Naive thymus-derived CD8-positive, alpha-beta T cell (primary cell): ENCODE data around the gene PTMS. TPM values are rescaled to one million over a fixed set of nuclear protein-coding genes. Genes with fewer than 3 reads are reported as not detected.

ENCODE experiments used
- ATAC-seq, 2 donors: fragments of 150-1000 bp; cut with Tn5 transposase in 1 of 2; sonication (Bioruptor Pico), chemical (Tn5 transposase) in 1 of 2; 1 replicate in 1 of 2; 2 replicates in 1 of 2; pipeline ENCODE4 v1.10.0; 2021; ENCODE audit warnings: mild to moderate bottlenecking in 2 of 2, moderate library complexity in 2 of 2
- POLR2A ChIA-PET: fragments of 350-600 bp; sonication (Branson Sonifier 250); formaldehyde crosslinking; loops from one replicate; lab custom pipeline; 2021; ENCODE audit warnings: antibody characterized with exemption; lab: Charles Lee
- DNase-seq, 10 donors: peaks; one replicate each; pipeline versions ENCODE4 v3.0.0 to v3.0.0-alpha.2; 2020 to 2022
- H3K27ac Mint-ChIP-seq, 10 donors: one replicate each; pipeline ENCODE4 v1.8.0; 2020 to 2022; ENCODE audit warnings: mild to moderate bottlenecking in 10 of 10, mixed read lengths in 10 of 10, moderate library complexity in 4 of 10, inconsistent platforms in 1 of 10
- H3K27me3 Mint-ChIP-seq, 5 donors: one replicate each; pipeline ENCODE4 v1.8.0; 2021 to 2022; ENCODE audit warnings: mixed read lengths in 5 of 5
- H3K36me3 Mint-ChIP-seq, 3 donors: one replicate each; pipeline ENCODE4 v1.8.0; 2020 to 2022; ENCODE audit warnings: mixed read lengths in 3 of 3, mild to moderate bottlenecking in 2 of 3, inconsistent platforms in 1 of 3
- H3K4me1 Mint-ChIP-seq, 4 donors: one replicate each; pipeline ENCODE4 v1.8.0; 2021 to 2022; ENCODE audit warnings: mixed read lengths in 4 of 4
- H3K4me3 Mint-ChIP-seq, 10 donors: one replicate each; pipeline ENCODE4 v1.8.0; 2020 to 2022; ENCODE audit warnings: mild to moderate bottlenecking in 10 of 10, mixed read lengths in 10 of 10, moderate library complexity in 6 of 10, inconsistent platforms in 1 of 10
- H3K9me3 Mint-ChIP-seq, 9 donors: one replicate each; pipeline ENCODE4 v1.8.0; 2020 to 2022; ENCODE audit warnings: mixed read lengths in 9 of 9, mild to moderate bottlenecking in 3 of 9, inconsistent platforms in 1 of 9, moderate library complexity in 1 of 9
- polyA plus RNA-seq, 3 donors: library from polyadenylated mRNA; unstranded; fragments of 300-500 nt; fragmentation: Illumina TruSeq; gene quantifications; one replicate each; pipeline ENCODE4 v1.2.3, GENCODE V29; 2021
- total RNA-seq, 8 experiments: library from RNA in 2 of 8; stranded (reverse) in 2 of 8; gene quantifications; one replicate each; pipeline ENCODE4 v1.2.3 and lab custom pipeline; 2021 to 2026

The PTMS gene, protein sequence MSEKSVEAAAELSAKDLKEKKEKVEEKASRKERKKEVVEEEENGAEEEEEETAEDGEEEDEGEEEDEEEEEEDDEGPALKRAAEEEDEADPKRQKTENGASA
- under 1 TPM in 1 of 2 experiments, not detected in 1; 0.55 TPM for total RNA-seq
- polyA plus RNA-seq = 1 to 10 TPM in 1 of 3 donors, not detected in 2; 4.8 TPM
- total RNA-seq (lab: John Stamatoyannopoulos, UW) = 0 to 0.49 (median 0.23) reads per million in 6 experiments

DNA sequence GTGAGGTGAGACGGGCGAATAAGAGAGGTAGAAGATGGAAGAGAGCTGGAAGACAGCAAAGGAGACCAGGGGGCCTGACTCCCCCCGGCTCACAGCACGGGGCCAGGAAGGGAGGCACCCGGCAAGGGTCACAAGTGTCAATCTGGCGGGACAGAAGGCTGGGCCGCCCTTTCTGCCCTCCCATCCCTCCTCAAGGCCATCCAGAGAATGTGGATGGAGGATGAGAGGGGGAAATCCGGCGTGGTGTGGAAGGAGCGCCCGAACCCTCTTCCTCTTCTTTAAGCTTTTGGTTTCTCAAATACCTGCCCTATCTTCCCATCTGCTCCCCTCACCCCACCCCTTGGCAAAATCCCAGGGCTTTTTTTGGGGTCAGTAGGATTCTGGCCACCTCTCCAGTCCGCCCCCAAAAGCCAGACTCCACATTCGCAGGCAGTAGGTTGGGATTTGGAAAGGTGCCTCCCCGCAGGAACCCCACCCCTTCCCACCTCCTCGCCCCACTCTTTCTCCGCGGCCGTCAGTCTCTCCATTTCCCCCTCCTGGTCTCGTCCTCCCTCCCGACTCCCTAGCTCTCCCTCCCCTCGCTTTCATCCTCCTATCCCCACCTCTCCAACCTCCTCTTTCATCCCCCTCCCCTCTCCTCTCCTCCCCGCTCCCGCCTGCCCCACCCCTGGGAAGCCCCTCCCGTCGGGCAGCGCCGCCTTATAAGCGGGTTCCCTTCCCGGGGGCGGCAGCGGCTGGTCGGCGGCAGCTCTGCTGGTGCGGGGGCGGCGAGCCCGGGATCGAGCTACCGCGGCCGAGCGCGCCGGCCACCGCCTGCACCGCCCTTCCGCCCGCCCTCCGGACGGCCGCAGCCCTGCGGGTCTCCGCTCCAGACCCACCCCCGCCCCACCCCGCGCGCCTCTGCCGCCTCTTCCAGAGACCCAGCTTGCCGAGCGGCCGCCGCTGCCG is at the start of gene PTMS:
PTMS (plus strand) TSS at position 730 of the 948 bp plus-strand sequence. CDS start 343 bp downstream, outside the sequence.
- no peaks in the 10 kb centered on the region for H3K9me3 Mint-ChIP-seq
- ATAC-seq = peak in 1 of 2 donors; percentile 14
- peak in 1 of 10 donors; percentile 58 for DNase-seq
- H3K27me3 Mint-ChIP-seq = peaks cover 22 to 64% (median 58%) of the 10 kb centered on the region in 5 donors
- peak within 1 kb of the TSS; percentile 75 to 90 (median 88) for H3K4me3 Mint-ChIP-seq
- H3K36me3 Mint-ChIP-seq = peaks cover 0 to 3% (median 0%) of the 10 kb centered on the region in 3 donors
- peak within 1 kb of the TSS in 6 of 10 donors; percentile 27 to 73 (median 46) for H3K27ac Mint-ChIP-seq
- POLR2A ChIA-PET = interaction anchor here (1.2 to 2.5 kb wide), 7 partner anchors 12 to 106 kb away, joined by 3 to 15 read pairs (median 5); partner anchors contain the start of genes COPS7A, GPR162, MLF2 and ZNF384
- H3K4me1 Mint-ChIP-seq = peaks cover 17 to 35% (median 28%) of the 10 kb centered on the region in 4 donors

DNA sequence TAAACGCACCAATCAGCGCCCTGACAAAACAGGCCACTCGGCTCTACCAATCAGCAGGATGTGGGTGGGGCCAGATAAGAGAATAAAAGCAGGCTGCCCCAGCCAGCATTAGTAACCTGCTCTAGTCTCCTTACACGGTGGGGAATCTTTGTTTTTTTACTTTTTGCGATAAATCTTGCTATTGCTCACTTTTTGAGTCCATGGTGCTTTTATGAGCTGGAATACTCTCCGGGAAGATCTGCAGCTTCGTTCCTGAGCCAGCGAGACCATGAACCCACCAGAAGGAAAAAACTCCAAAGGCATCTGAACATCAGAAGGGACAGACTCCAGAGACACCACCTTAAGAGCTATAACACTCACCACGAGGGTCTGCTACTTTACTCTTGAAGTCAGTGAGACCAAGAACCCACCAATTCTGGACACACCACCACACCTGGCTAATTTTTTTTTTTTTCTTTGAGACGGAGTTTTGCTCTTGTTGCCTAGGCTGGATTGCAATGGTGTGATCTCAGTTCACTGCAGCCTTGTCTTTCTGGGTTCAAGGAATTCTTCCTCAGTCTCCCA is 49.2 kb upstream of the PTMS start:
- no peak for DNase-seq
- no peaks in the 10 kb centered on the region for H3K36me3 Mint-ChIP-seq
- ATAC-seq = no peak
- no peaks in the 10 kb centered on the region for H3K9me3 Mint-ChIP-seq
- no peak overlapping the region for H3K4me3 Mint-ChIP-seq
- H3K27me3 Mint-ChIP-seq = peaks cover 0 to 7% (median 3%) of the 10 kb centered on the region in 5 donors
- H3K27ac Mint-ChIP-seq = no peak overlapping the region
- POLR2A ChIA-PET = interaction anchor here (0.7 kb wide), 1 partner anchor 69 kb away, joined by 3 read pairs; no protein-coding TSS in a partner anchor
- peaks cover 0 to 2% (median 0%) of the 10 kb centered on the region in 4 donors for H3K4me1 Mint-ChIP-seq

DNA sequence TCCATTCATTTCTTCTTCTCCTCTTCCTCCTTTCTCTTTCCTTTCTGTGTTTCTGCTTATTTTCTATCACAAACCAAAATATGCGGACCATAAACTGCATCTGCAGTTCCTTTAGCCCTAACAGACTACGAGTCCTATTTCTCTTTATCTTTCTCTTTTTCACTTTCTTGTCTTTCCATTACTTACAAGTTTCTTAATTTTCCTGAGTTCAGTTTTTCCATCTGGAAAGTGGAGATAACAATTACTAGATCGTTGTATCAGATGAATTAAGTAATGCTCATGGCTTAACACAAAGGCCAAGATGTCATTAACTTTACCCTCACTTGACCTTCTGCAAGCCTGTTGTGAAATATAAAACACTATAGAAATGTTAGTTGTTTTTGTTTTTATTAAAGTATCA is 43.3 kb upstream of the PTMS start:
- Mint-ChIP-seq H3K27me3 (peaks cover 0 to under 1% (median 0%) of the 10 kb centered on the region in 5 donors), H3K4me1 (peaks cover 19 to 32% (median 24%) of the 10 kb centered on the region in 4 donors), H3K36me3 (peaks cover 0 to 10% (median 4%) of the 10 kb centered on the region in 3 donors), H3K4me3 (peak overlapping the region in 4 of 10 donors; percentile 3 to 97 (median 22)), H3K9me3 (peaks cover 0 to 3% (median 0%) of the 10 kb centered on the region in 9 donors), H3K27ac (peak overlapping the region in 4 of 10 donors; percentile 54 to 94 (median 84))
- DNase-seq = no peak
- POLR2A ChIA-PET = interaction anchor here (1.1 to 5.4 kb wide), 9 partner anchors 10 to 129 kb away, joined by 3 to 142 read pairs (median 8); partner anchors contain the start of genes CDCA3, ING4, USP5 and ZNF384
- no peak for ATAC-seq

DNA sequence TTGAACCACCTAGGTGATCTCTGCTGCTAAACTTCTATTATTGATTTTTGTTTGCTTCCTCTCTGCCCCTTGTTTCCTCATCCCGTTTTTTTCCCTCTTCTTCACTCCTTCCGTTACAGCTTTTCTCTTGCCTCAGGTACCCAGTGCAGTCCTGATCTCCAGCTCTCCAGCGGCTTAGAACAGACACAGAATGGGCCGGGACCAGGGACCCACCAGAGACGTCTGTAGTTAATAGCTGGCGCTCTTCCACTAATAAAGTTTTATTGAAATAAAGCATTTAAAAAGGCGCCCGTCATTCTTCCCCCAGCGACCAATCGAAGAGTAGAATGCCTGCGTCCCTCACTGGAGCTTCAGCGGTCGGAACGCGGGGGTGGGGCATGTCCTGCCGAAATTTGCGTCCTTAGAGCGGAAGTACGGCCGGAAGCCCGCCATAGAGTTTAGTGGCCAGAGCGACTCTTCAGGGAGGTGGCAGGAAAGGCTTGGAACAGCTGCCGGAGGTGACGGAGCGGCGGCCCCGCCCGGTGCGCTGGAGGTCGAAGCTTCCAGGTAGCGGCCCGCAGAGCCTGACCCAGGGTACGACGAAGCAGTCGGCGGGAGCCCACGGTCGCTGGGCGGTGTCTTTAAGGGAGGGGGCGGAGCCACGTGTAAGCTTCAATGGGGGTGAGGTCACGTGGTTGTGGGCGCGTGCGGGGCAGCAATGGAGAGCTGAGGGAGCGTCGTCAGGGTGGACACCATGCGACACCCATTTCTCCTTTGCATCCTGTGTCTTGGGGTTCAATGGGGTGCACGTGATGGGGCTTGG is 42.4 kb upstream of the PTMS start, which contains the start of gene COPS7A:
COPS7A (plus strand) TSS at position 440 of the 802 bp plus-strand sequence. CDS start 611 bp downstream, outside the sequence.
- Mint-ChIP-seq H3K27ac (peak within 1 kb of the TSS; percentile 92 to 98 (median 96)), H3K4me1 (peaks cover 19 to 32% (median 24%) of the 10 kb centered on the region in 4 donors), H3K9me3 (peaks cover 0 to 3% (median 0%) of the 10 kb centered on the region in 9 donors), H3K36me3 (peaks cover 0 to 18% (median 8%) of the 10 kb centered on the region in 3 donors), H3K27me3 (no peaks in the 10 kb centered on the region), H3K4me3 (peak within 1 kb of the TSS; percentile 74 to 99 (median 93))
- ATAC-seq = peak; percentile 85 to 90
- POLR2A ChIA-PET = interaction anchor here (0.5 to 5.4 kb wide), 32 partner anchors 9 to 502 kb away, joined by 3 to 142 read pairs (median 6); partner anchors contain the start of genes C12orf57, CDCA3, GAPDH and ING4
- DNase-seq = peak; percentile 73 to 98 (median 92)

DNA sequence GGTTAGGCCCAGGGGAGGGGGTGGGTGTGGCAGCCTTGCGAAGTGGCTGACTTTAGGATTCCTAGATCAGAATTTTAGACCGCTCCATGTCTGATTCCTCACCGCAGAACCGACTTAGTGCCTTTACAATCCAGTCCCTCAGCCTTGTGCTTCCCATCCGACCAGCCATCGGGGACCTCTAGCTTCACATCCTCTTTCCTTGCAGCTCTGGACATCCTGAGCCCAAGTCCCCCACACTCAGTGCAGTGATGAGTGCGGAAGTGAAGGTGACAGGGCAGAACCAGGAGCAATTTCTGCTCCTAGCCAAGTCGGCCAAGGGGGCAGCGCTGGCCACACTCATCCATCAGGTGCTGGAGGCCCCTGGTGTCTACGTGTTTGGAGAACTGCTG is 41.8 kb upstream of the PTMS start:
- H3K36me3 Mint-ChIP-seq = peaks cover 0 to 24% (median 12%) of the 10 kb centered on the region in 3 donors
- POLR2A ChIA-PET = interaction anchor here (0.6 to 5.4 kb wide), 27 partner anchors 10 to 503 kb away, joined by 3 to 142 read pairs (median 6); partner anchors contain the start of genes C12orf57, CDCA3, GAPDH and ING4
- no peaks in the 10 kb centered on the region for H3K27me3 Mint-ChIP-seq
- DNase-seq (no peak), ATAC-seq (peak; percentile 17)
- H3K4me3 Mint-ChIP-seq = peak overlapping the region; percentile 74 to 99 (median 93)
- H3K9me3 Mint-ChIP-seq = peaks cover 0 to 3% (median 0%) of the 10 kb centered on the region in 9 donors
- peak overlapping the region; percentile 92 to 98 (median 96) for H3K27ac Mint-ChIP-seq
- H3K4me1 Mint-ChIP-seq = peaks cover 19 to 32% (median 24%) of the 10 kb centered on the region in 4 donors

DNA sequence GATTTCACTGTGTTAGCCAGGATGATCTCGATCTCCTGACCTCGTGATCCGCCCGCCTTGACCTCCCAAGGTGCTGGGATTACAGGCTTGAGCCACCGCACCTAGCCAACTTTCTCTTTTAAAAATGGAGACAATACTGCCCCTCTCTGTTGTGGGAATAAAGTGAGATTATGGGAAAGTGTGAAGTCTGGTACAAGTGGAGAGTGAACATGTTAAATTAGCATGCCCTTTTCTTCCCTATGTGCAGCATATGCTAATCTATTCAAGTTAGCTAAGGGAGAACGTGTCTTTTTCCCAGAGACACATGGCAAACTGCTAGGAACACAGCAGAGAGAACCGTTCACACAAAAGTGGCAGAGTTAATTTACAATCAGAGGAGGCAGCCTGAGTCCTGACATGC is 40.8 kb upstream of the PTMS start:
- POLR2A ChIA-PET = interaction anchor here (1.0 to 5.4 kb wide), 5 partner anchors 16 to 127 kb away, joined by 6 to 142 read pairs (median 17); partner anchors contain the start of genes CDCA3, MLF2, USP5 and ZNF384
- Mint-ChIP-seq H3K9me3 (peaks cover 0 to 3% (median 0%) of the 10 kb centered on the region in 9 donors), H3K4me1 (peaks cover 19 to 35% (median 24%) of the 10 kb centered on the region in 4 donors), H3K27me3 (no peaks in the 10 kb centered on the region), H3K4me3 (peak overlapping the region in 7 of 10 donors; percentile 19 to 99 (median 55)), H3K27ac (peak overlapping the region in 6 of 10 donors; percentile 18 to 96 (median 61)), H3K36me3 (peaks cover 0 to 34% (median 22%) of the 10 kb centered on the region in 3 donors)
- ATAC-seq = no peak
- no peak for DNase-seq

DNA sequence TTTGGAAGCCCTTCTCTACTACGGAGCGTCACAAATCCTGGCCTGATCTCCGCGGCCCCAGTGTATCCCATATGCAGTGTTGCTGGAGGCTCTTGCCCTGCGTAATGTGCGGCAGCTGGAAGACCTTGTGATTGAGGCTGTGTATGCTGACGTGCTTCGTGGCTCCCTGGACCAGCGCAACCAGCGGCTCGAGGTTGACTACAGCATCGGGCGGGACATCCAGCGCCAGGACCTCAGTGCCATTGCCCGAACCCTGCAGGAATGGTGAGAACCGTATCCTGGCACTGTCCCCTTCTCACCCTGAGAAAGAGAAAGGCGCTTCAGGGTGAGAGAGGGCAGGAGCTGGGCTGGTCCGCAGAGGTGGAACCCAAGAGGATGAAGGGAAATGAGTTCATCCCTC is 37.0 kb upstream of the PTMS start:
- no peak for DNase-seq
- ATAC-seq = no peak
- peaks cover 0 to 65% (median 28%) of the 10 kb centered on the region in 3 donors for H3K36me3 Mint-ChIP-seq
- POLR2A ChIA-PET = interaction anchor here (0.6 to 0.7 kb wide), 2 partner anchors 11 to 40 kb away, joined by 5 read pairs; partner anchors contain the start of gene ZNF384
- no peaks in the 10 kb centered on the region for H3K27me3 Mint-ChIP-seq
- H3K4me3 Mint-ChIP-seq = no peak overlapping the region
- peaks cover 11 to 25% (median 12%) of the 10 kb centered on the region in 4 donors for H3K4me1 Mint-ChIP-seq
- H3K9me3 Mint-ChIP-seq = no peaks in the 10 kb centered on the region
- H3K27ac Mint-ChIP-seq = no peak overlapping the region

DNA sequence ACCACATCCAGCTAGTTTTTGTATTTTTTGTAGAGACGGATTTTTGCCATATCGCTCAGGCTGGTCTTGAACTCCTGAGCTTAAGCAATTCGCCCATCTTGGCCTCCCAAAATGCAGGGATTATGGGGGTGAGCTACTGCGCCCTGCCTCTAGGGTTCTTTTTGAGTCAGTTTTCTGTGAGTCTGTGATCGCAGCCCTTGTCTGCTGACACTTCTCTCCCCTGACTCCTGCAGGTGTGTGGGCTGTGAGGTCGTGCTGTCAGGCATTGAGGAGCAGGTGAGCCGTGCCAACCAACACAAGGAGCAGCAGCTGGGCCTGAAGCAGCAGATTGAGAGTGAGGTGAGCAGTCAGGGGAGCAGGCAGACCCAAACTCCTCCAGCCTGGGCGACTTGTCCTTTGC is 36.0 kb upstream of the PTMS start:
- Mint-ChIP-seq H3K36me3 (peaks cover 0 to 72% (median 28%) of the 10 kb centered on the region in 3 donors), H3K27ac (peak overlapping the region in 1 of 10 donors; percentile 27), H3K9me3 (no peaks in the 10 kb centered on the region), H3K4me3 (no peak overlapping the region), H3K4me1 (peaks cover 6 to 16% (median 7%) of the 10 kb centered on the region in 4 donors), H3K27me3 (no peaks in the 10 kb centered on the region)
- DNase-seq (no peak), ATAC-seq (no peak)
- POLR2A ChIA-PET = interaction anchor here (0.7 to 1.5 kb wide), 3 partner anchors 23 to 41 kb away, joined by 3 to 5 read pairs (median 4); partner anchors contain the start of genes MLF2 and ZNF384

DNA sequence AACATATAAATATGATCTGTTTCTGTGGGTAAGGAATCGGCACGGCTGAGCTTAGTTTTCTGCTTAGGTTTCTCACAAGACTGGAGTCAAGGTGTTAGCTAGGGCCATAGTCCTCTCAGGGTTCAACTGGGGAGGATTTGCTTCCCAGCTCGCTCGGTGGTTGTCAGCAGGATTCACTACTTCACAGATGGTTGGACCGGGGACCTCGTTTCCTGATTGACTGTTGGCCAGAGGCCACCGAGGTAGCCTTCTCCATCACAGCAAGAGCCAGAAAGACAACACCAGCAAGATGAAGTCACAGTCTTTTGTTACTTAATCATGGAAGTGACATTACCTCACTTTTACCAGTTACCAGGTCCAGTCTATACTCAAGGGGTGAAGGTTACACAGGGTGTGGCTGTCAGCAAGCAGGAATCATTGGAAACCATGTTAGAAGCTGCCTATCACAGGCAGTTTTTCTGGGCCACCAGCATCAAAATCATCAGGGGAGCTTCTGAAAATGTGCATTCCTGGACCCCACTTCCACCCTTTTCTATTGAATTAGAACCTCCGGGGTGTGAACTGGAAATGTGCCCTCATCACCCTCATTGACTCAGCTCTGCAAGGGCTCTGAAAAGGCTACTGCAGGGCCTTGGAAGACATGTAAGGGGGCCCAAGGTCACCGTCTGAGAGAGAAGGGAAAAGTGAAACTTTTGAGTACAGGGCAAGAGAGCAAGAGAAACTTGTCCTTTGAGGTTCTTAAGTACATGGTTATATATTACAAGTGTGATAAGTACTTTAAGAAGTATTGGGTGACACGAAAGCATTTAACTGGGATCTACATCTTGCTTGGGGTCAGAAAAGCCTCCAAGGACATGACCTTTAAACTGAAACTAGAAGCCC is 31.4 kb upstream of the PTMS start:
- ATAC-seq = no peak
- no peak overlapping the region for H3K4me3 Mint-ChIP-seq
- POLR2A ChIA-PET = interaction anchor here (1.1 to 1.3 kb wide), 3 partner anchors 11 to 97 kb away, joined by 3 read pairs; partner anchors contain the start of genes COPS7A and MLF2

More for the DNA sequence above, 31.4 kb upstream of the PTMS start:
- peaks cover 0 to 49% (median 12%) of the 10 kb centered on the region in 3 donors for H3K36me3 Mint-ChIP-seq
- no peaks in the 10 kb centered on the region for H3K9me3 Mint-ChIP-seq
- H3K4me1 Mint-ChIP-seq = peaks cover 0 to 6% (median 2%) of the 10 kb centered on the region in 4 donors
- H3K27me3 Mint-ChIP-seq = no peaks in the 10 kb centered on the region
- DNase-seq = no peak
- peak overlapping the region in 3 of 10 donors; percentile 35 to 70 (median 60) for H3K27ac Mint-ChIP-seq
